Measurements from ENCODE around the gene FAM117A.
A peak's percentile ranks its signal among the peaks of the same experiment; 100 is the strongest.
"Not testable (repeated sequence)": the region's sequence is repeated elsewhere in the genome, so short reads cannot be mapped to it uniquely, and the experiment has no call there.

FAM117A gene

GRCh38 chr17:49739641-49740271 lies 24.2 kb downstream of the FAM117A start:
- DNase-seq: peak; percentile 97

- DNase-seq: no peak
Measured at GRCh38 chr17:49738456-49739163, 25.3 kb downstream of the FAM117A start.

GRCh38 chr17:49734515-49735490 lies 29.1 kb downstream of the FAM117A start:
- no peak for DNase-seq

GRCh38 chr17:49731435-49731831 lies 32.5 kb downstream of the FAM117A start:
- DNase-seq: no peak

- DNase-seq: no peak
Measured at GRCh38 chr17:49730785-49731434, 33.0 kb downstream of the FAM117A start.

GRCh38 chr17:49730078-49730784 lies 33.7 kb downstream of the FAM117A start:
- no peak for DNase-seq

- DNase-seq: no peak
Measured at GRCh38 chr17:49729069-49729468, 34.9 kb downstream of the FAM117A start.

- no peak for DNase-seq
Measured at GRCh38 chr17:49728425-49728824, 35.5 kb downstream of the FAM117A start.

GRCh38 chr17:49727380-49727779 lies 36.6 kb downstream of the FAM117A start:
- no peak for DNase-seq

GRCh38 chr17:49725452-49726130 lies 38.3 kb downstream of the FAM117A start:
- DNase-seq: no peak

GRCh38 chr17:49724552-49724951 lies 39.4 kb downstream of the FAM117A start:
- DNase-seq: not testable (repeated sequence)

GRCh38 chr17:49723423-49723822 lies 40.5 kb downstream of the FAM117A start:
- DNase-seq: no peak

- DNase-seq: no peak
Measured at GRCh38 chr17:49722066-49722465, 41.9 kb downstream of the FAM117A start.

- DNase-seq: no peak
Measured at GRCh38 chr17:49717371-49717861, 46.5 kb downstream of the FAM117A start.

GRCh38 chr17:49716668-49717364 lies 47.1 kb downstream of the FAM117A start:
- no peak for DNase-seq

GRCh38 chr17:49715717-49716279 lies 48.1 kb downstream of the FAM117A start:
- peak; percentile 69 for DNase-seq

GRCh38 chr17:49715216-49715615 lies 48.7 kb downstream of the FAM117A start:
- peak; percentile 50 for DNase-seq

- no peak for DNase-seq
Measured at GRCh38 chr17:49708515-49709183, 55.3 kb downstream of the FAM117A start.

- DNase-seq: peak; percentile 99
Measured at GRCh38 chr17:49707608-49708514, 56.1 kb downstream of the FAM117A start, which contains the start of gene SLC35B1. TSS of gene SLC35B1 (minus strand) at chr17:49707964. CDS start at chr17:49707833, 131 bp downstream.
